ENCODE data around the gene KCNQ1.

Gene KCNQ1

GRCh38 chr11:2714871-2715270 is 270.1 kb downstream of the KCNQ1 start:
- no peaks in the 10 kb centered on the region for H3K9me3 ChIP-seq (ENCODE audit: control insufficient read depth, low read length)
- no peaks in the 10 kb centered on the region for H3K36me3 ChIP-seq (ENCODE audit: control insufficient read depth, insufficient read depth, low read length)
- no peak overlapping the region for H3K27ac ChIP-seq (ENCODE audit: insufficient read depth, low read length, poor library complexity, severe bottlenecking)
- H3K4me1 ChIP-seq (ENCODE audit: control insufficient read depth, insufficient read depth, low read length, poor library complexity, severe bottlenecking) = no peaks in the 10 kb centered on the region
- H3K4me3 ChIP-seq (ENCODE audit: insufficient read depth, low read depth, low read length, poor library complexity, severe bottlenecking) = no peak overlapping the region
- no peaks in the 10 kb centered on the region for H3K27me3 ChIP-seq (replicated peaks; ENCODE audit: control insufficient read depth, insufficient read depth, low read length, poor library complexity, severe bottlenecking)
- no peak for DNase-seq

GRCh38 chr11:2715716-2716350 is 271.0 kb downstream of the KCNQ1 start:
- H3K4me1 ChIP-seq (ENCODE audit: control insufficient read depth, insufficient read depth, low read length, poor library complexity, severe bottlenecking) = no peaks in the 10 kb centered on the region
- no peak for DNase-seq
- H3K36me3 ChIP-seq (ENCODE audit: control insufficient read depth, insufficient read depth, low read length) = no peaks in the 10 kb centered on the region
- H3K27ac ChIP-seq (ENCODE audit: insufficient read depth, low read length, poor library complexity, severe bottlenecking) = no peak overlapping the region
- no peak overlapping the region for H3K4me3 ChIP-seq (ENCODE audit: insufficient read depth, low read depth, low read length, poor library complexity, severe bottlenecking)
- no peaks in the 10 kb centered on the region for H3K27me3 ChIP-seq (replicated peaks; ENCODE audit: control insufficient read depth, insufficient read depth, low read length, poor library complexity, severe bottlenecking)
- no peaks in the 10 kb centered on the region for H3K9me3 ChIP-seq (ENCODE audit: control insufficient read depth, low read length)

GRCh38 chr11:2716376-2717095 is 271.7 kb downstream of the KCNQ1 start:
- no peak overlapping the region for H3K27ac ChIP-seq (ENCODE audit: insufficient read depth, low read length, poor library complexity, severe bottlenecking)
- no peaks in the 10 kb centered on the region for H3K27me3 ChIP-seq (replicated peaks; ENCODE audit: control insufficient read depth, insufficient read depth, low read length, poor library complexity, severe bottlenecking)
- H3K4me3 ChIP-seq (ENCODE audit: insufficient read depth, low read depth, low read length, poor library complexity, severe bottlenecking) = no peak overlapping the region
- DNase-seq = no peak
- H3K4me1 ChIP-seq (ENCODE audit: control insufficient read depth, insufficient read depth, low read length, poor library complexity, severe bottlenecking) = no peaks in the 10 kb centered on the region
- H3K36me3 ChIP-seq (ENCODE audit: control insufficient read depth, insufficient read depth, low read length) = no peaks in the 10 kb centered on the region
- no peaks in the 10 kb centered on the region for H3K9me3 ChIP-seq (ENCODE audit: control insufficient read depth, low read length)

GRCh38 chr11:2717561-2718325 is 272.9 kb downstream of the KCNQ1 start:
- Histone ChIP-seq H3K36me3 (ENCODE audit: control insufficient read depth, insufficient read depth, low read length) (no peaks in the 10 kb centered on the region), H3K27me3 (replicated peaks; ENCODE audit: control insufficient read depth, insufficient read depth, low read length, poor library complexity, severe bottlenecking) (no peaks in the 10 kb centered on the region), H3K27ac (ENCODE audit: insufficient read depth, low read length, poor library complexity, severe bottlenecking) (no peak overlapping the region), H3K9me3 (ENCODE audit: control insufficient read depth, low read length) (no peaks in the 10 kb centered on the region), H3K4me1 (ENCODE audit: control insufficient read depth, insufficient read depth, low read length, poor library complexity, severe bottlenecking) (no peaks in the 10 kb centered on the region), H3K4me3 (ENCODE audit: insufficient read depth, low read depth, low read length, poor library complexity, severe bottlenecking) (no peak overlapping the region)
- no peak for DNase-seq

- no peak for DNase-seq
- Histone ChIP-seq H3K36me3 (ENCODE audit: control insufficient read depth, insufficient read depth, low read length) (no peaks in the 10 kb centered on the region), H3K9me3 (ENCODE audit: control insufficient read depth, low read length) (no peaks in the 10 kb centered on the region), H3K4me3 (ENCODE audit: insufficient read depth, low read depth, low read length, poor library complexity, severe bottlenecking) (no peak overlapping the region), H3K27ac (ENCODE audit: insufficient read depth, low read length, poor library complexity, severe bottlenecking) (no peak overlapping the region), H3K27me3 (replicated peaks; ENCODE audit: control insufficient read depth, insufficient read depth, low read length, poor library complexity, severe bottlenecking) (no peaks in the 10 kb centered on the region), H3K4me1 (ENCODE audit: control insufficient read depth, insufficient read depth, low read length, poor library complexity, severe bottlenecking) (no peaks in the 10 kb centered on the region)
These were observed 274.1 kb downstream of the KCNQ1 start for GRCh38 chr11:2718817-2719438.

GRCh38 chr11:2719831-2720590 is 275.2 kb downstream of the KCNQ1 start:
- no peaks in the 10 kb centered on the region for H3K27me3 ChIP-seq (replicated peaks; ENCODE audit: control insufficient read depth, insufficient read depth, low read length, poor library complexity, severe bottlenecking)
- no peaks in the 10 kb centered on the region for H3K4me1 ChIP-seq (ENCODE audit: control insufficient read depth, insufficient read depth, low read length, poor library complexity, severe bottlenecking)
- no peak for DNase-seq
- H3K36me3 ChIP-seq (ENCODE audit: control insufficient read depth, insufficient read depth, low read length) = no peaks in the 10 kb centered on the region
- H3K27ac ChIP-seq (ENCODE audit: insufficient read depth, low read length, poor library complexity, severe bottlenecking) = no peak overlapping the region
- H3K4me3 ChIP-seq (ENCODE audit: insufficient read depth, low read depth, low read length, poor library complexity, severe bottlenecking) = no peak overlapping the region
- no peaks in the 10 kb centered on the region for H3K9me3 ChIP-seq (ENCODE audit: control insufficient read depth, low read length)

GRCh38 chr11:2721210-2721916 is 276.6 kb downstream of the KCNQ1 start:
- Histone ChIP-seq H3K27me3 (replicated peaks; ENCODE audit: control insufficient read depth, insufficient read depth, low read length, poor library complexity, severe bottlenecking) (no peaks in the 10 kb centered on the region), H3K36me3 (ENCODE audit: control insufficient read depth, insufficient read depth, low read length) (no peaks in the 10 kb centered on the region), H3K27ac (ENCODE audit: insufficient read depth, low read length, poor library complexity, severe bottlenecking) (no peak overlapping the region), H3K9me3 (ENCODE audit: control insufficient read depth, low read length) (no peaks in the 10 kb centered on the region), H3K4me3 (ENCODE audit: insufficient read depth, low read depth, low read length, poor library complexity, severe bottlenecking) (no peak overlapping the region), H3K4me1 (ENCODE audit: control insufficient read depth, insufficient read depth, low read length, poor library complexity, severe bottlenecking) (no peaks in the 10 kb centered on the region)
- DNase-seq = no peak

- Histone ChIP-seq H3K27me3 (replicated peaks; ENCODE audit: control insufficient read depth, insufficient read depth, low read length, poor library complexity, severe bottlenecking) (no peaks in the 10 kb centered on the region), H3K9me3 (ENCODE audit: control insufficient read depth, low read length) (no peaks in the 10 kb centered on the region), H3K4me3 (ENCODE audit: insufficient read depth, low read depth, low read length, poor library complexity, severe bottlenecking) (no peak overlapping the region), H3K4me1 (ENCODE audit: control insufficient read depth, insufficient read depth, low read length, poor library complexity, severe bottlenecking) (no peaks in the 10 kb centered on the region), H3K27ac (ENCODE audit: insufficient read depth, low read length, poor library complexity, severe bottlenecking) (no peak overlapping the region), H3K36me3 (ENCODE audit: control insufficient read depth, insufficient read depth, low read length) (no peaks in the 10 kb centered on the region)
- DNase-seq = no peak
These were observed 278.1 kb downstream of the KCNQ1 start for GRCh38 chr11:2722955-2723354.

- Histone ChIP-seq H3K9me3 (ENCODE audit: control insufficient read depth, low read length) (no peaks in the 10 kb centered on the region), H3K36me3 (ENCODE audit: control insufficient read depth, insufficient read depth, low read length) (no peaks in the 10 kb centered on the region), H3K4me1 (ENCODE audit: control insufficient read depth, insufficient read depth, low read length, poor library complexity, severe bottlenecking) (no peaks in the 10 kb centered on the region), H3K27me3 (replicated peaks; ENCODE audit: control insufficient read depth, insufficient read depth, low read length, poor library complexity, severe bottlenecking) (no peaks in the 10 kb centered on the region), H3K4me3 (ENCODE audit: insufficient read depth, low read depth, low read length, poor library complexity, severe bottlenecking) (no peak overlapping the region), H3K27ac (ENCODE audit: insufficient read depth, low read length, poor library complexity, severe bottlenecking) (no peak overlapping the region)
- DNase-seq = no peak
These were observed 279.3 kb downstream of the KCNQ1 start for GRCh38 chr11:2724104-2724503.
